ENCODE measurements around the gene NPL.

DNA sequence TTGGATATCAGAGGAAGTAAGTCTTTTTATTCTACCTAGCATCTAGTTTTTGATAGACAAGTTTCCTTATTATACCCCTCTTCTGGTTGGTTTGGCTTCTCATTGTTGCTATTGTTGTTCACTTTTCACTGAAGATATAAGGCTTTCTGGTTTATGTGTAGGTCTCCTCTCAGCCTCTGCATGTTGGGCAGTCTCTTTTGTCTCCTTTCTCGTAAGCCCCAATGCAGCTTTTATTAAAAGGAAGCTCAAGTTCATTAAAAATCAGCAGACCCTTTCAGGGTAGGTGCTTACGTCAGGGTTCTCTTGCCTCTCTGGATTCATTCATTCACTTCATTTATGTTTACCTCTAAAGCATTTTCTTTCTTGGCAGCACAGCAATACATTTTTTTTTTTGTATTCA lies 44.8 kb downstream of the NPL start:
- TF ChIP-seq, protein P1, sequence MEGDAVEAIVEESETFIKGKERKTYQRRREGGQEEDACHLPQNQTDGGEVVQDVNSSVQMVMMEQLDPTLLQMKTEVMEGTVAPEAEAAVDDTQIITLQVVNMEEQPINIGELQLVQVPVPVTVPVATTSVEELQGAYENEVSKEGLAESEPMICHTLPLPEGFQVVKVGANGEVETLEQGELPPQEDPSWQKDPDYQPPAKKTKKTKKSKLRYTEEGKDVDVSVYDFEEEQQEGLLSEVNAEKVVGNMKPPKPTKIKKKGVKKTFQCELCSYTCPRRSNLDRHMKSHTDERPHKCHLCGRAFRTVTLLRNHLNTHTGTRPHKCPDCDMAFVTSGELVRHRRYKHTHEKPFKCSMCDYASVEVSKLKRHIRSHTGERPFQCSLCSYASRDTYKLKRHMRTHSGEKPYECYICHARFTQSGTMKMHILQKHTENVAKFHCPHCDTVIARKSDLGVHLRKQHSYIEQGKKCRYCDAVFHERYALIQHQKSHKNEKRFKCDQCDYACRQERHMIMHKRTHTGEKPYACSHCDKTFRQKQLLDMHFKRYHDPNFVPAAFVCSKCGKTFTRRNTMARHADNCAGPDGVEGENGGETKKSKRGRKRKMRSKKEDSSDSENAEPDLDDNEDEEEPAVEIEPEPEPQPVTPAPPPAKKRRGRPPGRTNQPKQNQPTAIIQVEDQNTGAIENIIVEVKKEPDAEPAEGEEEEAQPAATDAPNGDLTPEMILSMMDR (conservative IDR thresholded peaks at IDR 0.05), result no peak
- TF ChIP-seq ZFX (IDR thresholded peaks at IDR 0.05), result no peak
